ENCODE measurements around the gene PDCD11. TPM values are rescaled to one million over a fixed set of nuclear protein-coding genes. Genes with fewer than 3 reads are reported as not detected.

The PDCD11 gene
- total RNA-seq, 4 donors from 2014 or later, result 12.0 to 17.4 (median 15.0) TPM

DNA sequence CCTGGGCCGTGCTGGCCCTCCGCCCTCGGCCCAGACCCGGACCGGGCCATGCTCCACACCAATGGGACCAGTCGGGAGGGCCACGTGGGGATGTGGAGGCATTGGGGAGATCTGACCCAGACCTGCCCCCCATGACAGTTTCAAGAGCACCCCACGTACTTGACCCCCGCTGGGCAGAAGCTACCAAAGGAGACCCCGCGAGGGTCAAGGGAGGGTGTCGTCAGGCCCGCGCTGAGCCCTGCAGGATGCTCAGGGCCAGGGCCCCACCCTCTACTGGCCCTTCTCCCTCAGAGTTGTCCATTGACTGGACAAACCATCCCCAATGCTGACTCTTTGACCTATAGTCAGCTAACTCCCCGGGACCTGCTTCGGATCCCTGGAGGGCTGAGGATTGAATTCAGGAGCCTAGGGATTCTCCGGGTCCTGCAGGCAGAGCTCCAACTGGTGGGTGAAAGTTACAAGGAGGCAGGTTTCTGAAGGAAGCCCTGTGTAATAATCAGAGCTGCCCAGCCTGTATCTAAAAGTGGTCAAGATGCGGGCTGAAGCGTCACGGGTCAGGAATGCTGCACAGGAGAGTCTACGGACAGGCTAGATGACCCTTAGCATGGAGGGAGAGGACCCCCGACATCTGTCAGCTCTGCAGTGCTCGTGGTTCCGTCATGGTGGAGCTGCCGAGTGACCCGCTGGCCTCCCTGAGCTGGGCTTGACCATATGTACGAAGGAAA, 56.2 kb downstream of the PDCD11 start:
- Histone ChIP-seq H3K36me3 (peaks cover 8 to 29% (median 25%) of the 10 kb centered on the region in 4 donors), H3K27ac (replicated peaks in 1 of 4) (peak overlapping the region; percentile 86 to 91 (median 87)), H3K27me3 (no peaks in the 10 kb centered on the region), H3K4me3 (peak overlapping the region; percentile 77 to 86 (median 80)), H3K9me3 (no peaks in the 10 kb centered on the region), H3K4me1 (peaks cover 28 to 53% (median 51%) of the 10 kb centered on the region in 4 donors)
- TF ChIP-seq POLR2AphosphoS5 (IDR thresholded peaks at IDR 0.05) (no peak), POLR2A (IDR thresholded peaks at IDR 0.05; ENCODE audit: low read depth) (no peak), EP300 (IDR thresholded peaks at IDR 0.05) (no peak), CTCF (IDR thresholded peaks at IDR 0.05) (no peak)
- intact Hi-C loops (cut with DNase I), result no loop called here
- no peak for DNase-seq (ENCODE audit: extremely low spot score)
- WGBS, result 36% methylated on average over 18 of the region's 27 CpGs

DNA sequence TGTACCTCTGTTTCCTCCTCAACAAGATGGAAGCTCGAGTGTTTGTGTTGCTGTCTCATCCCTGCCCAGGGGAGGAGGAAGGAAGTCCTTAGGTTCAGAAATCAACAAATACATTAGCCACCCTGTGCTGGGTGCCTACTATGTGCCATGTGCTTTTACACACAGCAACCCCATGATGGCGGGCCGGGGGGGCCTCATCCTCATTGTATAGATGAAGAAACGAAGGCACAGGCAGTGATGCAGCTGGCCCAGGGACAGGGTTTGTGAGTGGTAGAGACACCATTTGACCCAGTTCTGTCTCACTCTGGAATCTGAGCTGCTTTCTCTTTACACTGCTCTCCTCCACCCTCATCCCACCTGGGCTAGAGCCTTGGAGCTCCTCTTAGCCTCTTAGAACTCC, 57.6 kb downstream of the PDCD11 start:
- no peaks in the 10 kb centered on the region for H3K27me3 ChIP-seq
- H3K9me3 ChIP-seq, result no peaks in the 10 kb centered on the region
- H3K4me3 ChIP-seq, result no peak overlapping the region
- peaks cover 16 to 39% (median 37%) of the 10 kb centered on the region in 4 donors for H3K4me1 ChIP-seq
- 86% methylated on average over 4 of the region's 4 CpGs for WGBS
- peaks cover 5 to 17% (median 13%) of the 10 kb centered on the region in 4 donors for H3K36me3 ChIP-seq
- no peak overlapping the region for H3K27ac ChIP-seq (replicated peaks in 1 of 4)
- TF ChIP-seq POLR2A (IDR thresholded peaks at IDR 0.05; ENCODE audit: low read depth), result no peak
- TF ChIP-seq CTCF (IDR thresholded peaks at IDR 0.05), result no peak
- intact Hi-C loops (cut with DNase I), result no loop called here
- no peak for DNase-seq (ENCODE audit: extremely low spot score)

DNA sequence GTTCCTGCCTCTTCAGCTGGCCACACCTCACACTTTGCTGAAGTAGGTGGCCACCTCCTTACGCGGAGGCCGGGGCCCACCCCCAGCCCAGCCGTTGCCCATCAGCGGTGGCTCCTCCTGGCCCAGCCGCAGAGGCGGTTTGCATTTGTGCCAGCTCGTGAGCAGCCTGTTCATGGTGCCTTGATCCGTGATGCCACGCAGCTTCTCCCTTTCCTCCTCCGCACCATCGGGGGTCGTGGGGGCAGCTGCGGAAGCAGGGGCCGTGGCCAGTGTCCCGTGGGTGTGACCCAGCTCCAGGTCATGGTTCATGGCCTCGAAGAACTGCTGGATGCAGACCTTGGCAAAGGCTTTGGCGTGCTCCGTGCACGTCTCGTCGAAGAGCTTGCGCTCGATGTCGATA, 58.8 kb downstream of the PDCD11 start:
- DNase-seq (ENCODE audit: extremely low spot score), result no peak
- Histone ChIP-seq H3K27me3 (no peaks in the 10 kb centered on the region), H3K27ac (replicated peaks in 1 of 4) (no peak overlapping the region), H3K36me3 (peaks cover 0 to 5% (median under 1%) of the 10 kb centered on the region in 4 donors), H3K4me3 (no peak overlapping the region), H3K4me1 (peaks cover 5 to 27% (median 25%) of the 10 kb centered on the region in 4 donors), H3K9me3 (no peaks in the 10 kb centered on the region)
- TF ChIP-seq CTCF (IDR thresholded peaks at IDR 0.05) (no peak), POLR2AphosphoS5 (IDR thresholded peaks at IDR 0.05) (no peak), EP300 (IDR thresholded peaks at IDR 0.05) (no peak), POLR2A (IDR thresholded peaks at IDR 0.05; ENCODE audit: low read depth) (no peak)
- intact Hi-C loops (cut with DNase I), result no loop called here
- whole genome bisulfite sequencing, result 90% methylated on average over 22 of the region's 25 CpGs

DNA sequence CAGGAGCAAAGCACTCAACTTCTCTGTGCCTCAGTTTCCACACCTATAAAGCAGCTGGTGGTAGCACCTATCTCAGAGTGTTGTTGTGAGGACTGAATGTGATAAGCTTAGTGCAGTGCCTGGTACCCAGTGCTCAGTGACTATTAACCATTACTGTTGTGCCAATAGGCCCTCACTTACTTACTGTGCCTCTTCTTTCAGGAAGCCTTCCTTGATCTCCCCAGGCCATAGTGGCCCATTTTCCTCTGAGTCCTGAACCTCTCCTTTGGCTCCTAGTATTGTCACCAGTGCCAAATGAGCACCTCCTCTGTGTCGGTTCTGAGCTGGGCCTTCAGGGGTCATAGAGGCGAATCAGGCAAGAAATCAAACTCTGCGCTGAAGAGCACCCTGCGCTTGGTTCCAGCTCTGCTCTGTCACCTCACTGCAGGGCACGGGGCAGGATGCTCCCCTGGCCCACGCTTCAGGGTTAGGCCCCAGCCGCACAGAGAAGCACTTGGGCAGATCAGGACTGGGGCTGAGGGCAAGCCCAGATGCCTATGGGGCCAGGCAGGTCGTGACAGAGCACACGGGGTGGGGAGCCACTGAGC, 59.7 kb downstream of the PDCD11 start:
- 89% methylated on average over 8 of the region's 9 CpGs for WGBS
- TF ChIP-seq EP300 (IDR thresholded peaks at IDR 0.05) (no peak), CTCF (IDR thresholded peaks at IDR 0.05) (no peak), POLR2A (IDR thresholded peaks at IDR 0.05; ENCODE audit: low read depth) (no peak), POLR2AphosphoS5 (IDR thresholded peaks at IDR 0.05) (no peak)
- Histone ChIP-seq H3K36me3 (no peaks in the 10 kb centered on the region), H3K27me3 (no peaks in the 10 kb centered on the region), H3K4me3 (no peak overlapping the region), H3K27ac (replicated peaks in 1 of 4) (no peak overlapping the region), H3K9me3 (no peaks in the 10 kb centered on the region), H3K4me1 (peaks cover 0 to 18% (median 16%) of the 10 kb centered on the region in 4 donors)
- DNase-seq (ENCODE audit: extremely low spot score), result no peak
- intact Hi-C loops (cut with DNase I), result no loop called here

Measured in esophagus muscularis mucosa (tissue), 4 donors.